Prostate gland (tissue), 2 donors: ENCODE measurements around the gene CRIP2.

Experiments
- CTCF ChIP-seq, 4 experiments: fragments of 200-600 bp in 2 of 4; fragments of 450-650 bp in 2 of 4; sonication (generic) in 2 of 4; IDR thresholded peaks; 1 replicate in 3 of 4; 2 replicates in 1 of 4; pipeline ENCODE4 v1.5.1; 2016 to 2019; ENCODE audit warnings: antibody characterized with exemption in 4 of 4, mild to moderate bottlenecking in 2 of 4, moderate library complexity in 2 of 4
- POLR2A ChIP-seq: fragments of 450-650 bp; IDR thresholded peaks from one replicate; pipeline ENCODE4 v1.6.1; 2016; ENCODE audit warnings: antibody characterized with exemption, mild to moderate bottlenecking

- TF ChIP-seq POLR2A = no peak
- TF ChIP-seq CTCF (IDR thresholded peaks at IDR 0.05) = no peak
These were observed 14.0 kb upstream of the CRIP2 start for GRCh38 chr14:105460616-105461015.
